Common myeloid progenitor, CD34-positive (primary cell): Measurements from ENCODE around the gene ITGAV.

Source experiments
- CTCF ChIA-PET: fragments of 350-600 bp; sonication (Branson Sonifier 250); formaldehyde crosslinking; loops from one replicate; lab custom pipeline; 2021; ENCODE audit warnings: antibody characterized with exemption; lab: Charles Lee
- POLR2A ChIA-PET: fragments of 350-600 bp; sonication (Branson Sonifier 250); formaldehyde crosslinking; loops from one replicate; lab custom pipeline; 2021; ENCODE audit warnings: antibody characterized with exemption; lab: Charles Lee
- DNase-seq, 3 donors: peaks; one replicate each; pipeline versions ENCODE4 v3.0.0 to v3.0.0-alpha.2; 2013
- H3K27ac ChIP-seq, 2 experiments: 1 replicate in 1 of 2; 2 replicates in 1 of 2; pipeline ENCODE4 v1.7.0; 2013; ENCODE audit warnings: inconsistent platforms in 2 of 2, low read length in 2 of 2, mild to moderate bottlenecking in 2 of 2, low read depth in 1 of 2, moderate library complexity in 1 of 2; ENCODE audit not compliant: severe bottlenecking in 2 of 2, insufficient read depth in 1 of 2, poor library complexity in 1 of 2
- H3K27me3 ChIP-seq, 5 experiments: replicated peaks in 2 of 5; 1 replicate in 3 of 5; 2 replicates in 2 of 5; pipeline versions ENCODE4 v1.6.1 to v1.7.0; 2013; ENCODE audit warnings: low read length in 4 of 5, mild to moderate bottlenecking in 2 of 5, moderate library complexity in 2 of 5, inconsistent platforms in 1 of 5; ENCODE audit not compliant: insufficient read depth in 5 of 5, control insufficient read depth in 4 of 5
- H3K36me3 ChIP-seq, 4 experiments: 1 replicate in 2 of 4; 2 replicates in 2 of 4; pipeline versions ENCODE4 v1.6.1 to v1.7.0; 2013; ENCODE audit warnings: low read length in 3 of 4, control low read depth in 1 of 4, mild to moderate bottlenecking in 1 of 4; ENCODE audit not compliant: control insufficient read depth in 4 of 4, insufficient read depth in 4 of 4
- H3K4me1 ChIP-seq, 4 experiments: 1 replicate in 3 of 4; 2 replicates in 1 of 4; pipeline versions ENCODE4 v1.6.1 to v1.7.1; 2013; ENCODE audit warnings: low read length in 3 of 4, mild to moderate bottlenecking in 3 of 4, control low read depth in 1 of 4, inconsistent platforms in 1 of 4, moderate library complexity in 1 of 4; ENCODE audit not compliant: control insufficient read depth in 4 of 4, insufficient read depth in 4 of 4; ENCODE audit errors: control extremely low read depth in 1 of 4
- H3K4me3 ChIP-seq, 7 experiments: 1 replicate in 4 of 7; 2 replicates in 3 of 7; pipeline versions ENCODE4 v1.5.1 to v1.7.0; 2013; ENCODE audit warnings: mild to moderate bottlenecking in 7 of 7, low read length in 6 of 7, moderate library complexity in 6 of 7, inconsistent platforms in 2 of 7, low read depth in 2 of 7, control low read depth in 1 of 7; ENCODE audit not compliant: insufficient read depth in 4 of 7, control insufficient read depth in 1 of 7; ENCODE audit errors: extremely low read depth in 1 of 7
- H3K9me3 ChIP-seq, 5 experiments: 1 replicate in 4 of 5; 2 replicates in 1 of 5; pipeline versions ENCODE4 v1.6.1 to v1.7.1; 2013; ENCODE audit warnings: low read length in 4 of 5, mild to moderate bottlenecking in 2 of 5, inconsistent platforms in 1 of 5, low read depth in 1 of 5, moderate library complexity in 1 of 5; ENCODE audit not compliant: control insufficient read depth in 4 of 5, insufficient read depth in 2 of 5; ENCODE audit errors: control extremely low read depth in 1 of 5
- WGBS: methylation state at CpG from one replicate; pipeline ENCODE4 v1.1.5; 2013; ENCODE audit not compliant: insufficient coverage; 5-methylcytosine and 5-hydroxymethylcytosine counted together

The ITGAV gene

GRCh38 chr2:186588421-186588820 lies 1.4 kb upstream of the ITGAV start:
- 97% methylated on average over 7 of the region's 9 CpGs for WGBS
- H3K4me1 ChIP-seq = peaks cover 7 to 20% (median 16%) of the 10 kb centered on the region in 4 experiments
- POLR2A ChIA-PET = no interaction called here

DNA sequence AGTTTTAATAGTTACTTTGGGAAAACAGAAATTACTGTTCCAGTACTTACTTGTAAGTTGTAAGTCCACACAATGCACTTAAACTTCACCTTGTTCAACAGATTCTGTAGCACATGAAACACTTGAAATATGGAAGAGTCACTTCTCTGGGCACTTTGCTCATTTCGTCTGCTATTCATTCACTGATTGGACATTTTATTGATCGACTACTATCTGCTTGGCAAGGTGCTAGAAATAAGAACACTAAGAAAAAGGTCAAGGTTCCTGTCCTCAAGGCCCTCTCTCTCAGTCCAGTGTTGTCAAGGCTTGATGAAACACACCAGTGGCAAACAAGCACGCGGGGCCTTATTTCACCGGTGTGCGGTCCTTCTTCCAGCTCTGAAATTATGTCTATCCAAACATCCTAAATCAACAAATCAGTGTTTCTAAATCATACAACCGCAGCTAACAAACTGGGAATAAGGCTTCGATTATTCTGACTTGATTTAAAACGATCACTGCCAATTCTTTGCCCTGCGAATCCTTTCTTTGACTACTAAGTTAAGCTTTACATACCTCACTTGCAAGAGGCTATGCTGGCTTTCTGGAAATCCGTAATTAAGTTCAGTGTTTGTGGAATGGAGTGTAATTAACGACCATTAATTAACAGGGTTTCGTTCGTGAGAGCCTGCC lies 780 bp upstream of the ITGAV start:
- Histone ChIP-seq H3K4me3 (peak overlapping the region; percentile 83 to 99 (median 93)), H3K9me3 (no peaks in the 10 kb centered on the region), H3K36me3 (no peaks in the 10 kb centered on the region), H3K27ac (peak overlapping the region; percentile 62 to 87), H3K4me1 (peaks cover 7 to 20% (median 16%) of the 10 kb centered on the region in 4 experiments), H3K27me3 (no peaks in the 10 kb centered on the region)
- ChIA-PET CTCF (interaction anchor here (0.8 to 2.0 kb wide), 7 partner anchors 10 to 72 kb away, joined by 3 to 8 read pairs (median 3); no protein-coding TSS in a partner anchor), POLR2A (interaction anchor here (0.5 kb wide), 1 partner anchor 68 kb away, joined by 3 read pairs; no protein-coding TSS in a partner anchor)
- DNase-seq = peak; percentile 9 to 18 (median 11)
- WGBS = 58% methylated on average over 11 of the region's 14 CpGs

More at GRCh38 chr2:186588421-186588820, 1.4 kb upstream of the ITGAV start:
- DNase-seq = no peak
- CTCF ChIA-PET = interaction anchor here (1.0 kb wide), 1 partner anchor 9 kb away, joined by 3 read pairs; no protein-coding TSS in a partner anchor
- no peak overlapping the region for H3K27ac ChIP-seq
- no peaks in the 10 kb centered on the region for H3K36me3 ChIP-seq
- H3K9me3 ChIP-seq = no peaks in the 10 kb centered on the region
- no peaks in the 10 kb centered on the region for H3K27me3 ChIP-seq
- H3K4me3 ChIP-seq = no peak overlapping the region

GRCh38 chr2:186590350-186590758 lies 498 bp downstream of the ITGAV start:
- POLR2A ChIA-PET = interaction anchor here (0.6 to 0.9 kb wide), 2 partner anchors 100 to 102 kb away, joined by 3 read pairs; no protein-coding TSS in a partner anchor
- CTCF ChIA-PET = interaction anchor here (0.7 to 2.0 kb wide), 3 partner anchors 18 to 73 kb away, joined by 3 to 8 read pairs (median 4); no protein-coding TSS in a partner anchor
- peak overlapping the region; percentile 62 to 87 for H3K27ac ChIP-seq
- WGBS = 0% methylated on average over 25 of the region's 32 CpGs
- H3K27me3 ChIP-seq = no peaks in the 10 kb centered on the region
- peak in 1 of 3 donors; percentile 5 for DNase-seq
- H3K36me3 ChIP-seq = no peaks in the 10 kb centered on the region
- peak overlapping the region; percentile 83 to 99 (median 93) for H3K4me3 ChIP-seq
- H3K4me1 ChIP-seq = peaks cover 7 to 20% (median 16%) of the 10 kb centered on the region in 4 experiments
- H3K9me3 ChIP-seq = no peaks in the 10 kb centered on the region

DNA sequence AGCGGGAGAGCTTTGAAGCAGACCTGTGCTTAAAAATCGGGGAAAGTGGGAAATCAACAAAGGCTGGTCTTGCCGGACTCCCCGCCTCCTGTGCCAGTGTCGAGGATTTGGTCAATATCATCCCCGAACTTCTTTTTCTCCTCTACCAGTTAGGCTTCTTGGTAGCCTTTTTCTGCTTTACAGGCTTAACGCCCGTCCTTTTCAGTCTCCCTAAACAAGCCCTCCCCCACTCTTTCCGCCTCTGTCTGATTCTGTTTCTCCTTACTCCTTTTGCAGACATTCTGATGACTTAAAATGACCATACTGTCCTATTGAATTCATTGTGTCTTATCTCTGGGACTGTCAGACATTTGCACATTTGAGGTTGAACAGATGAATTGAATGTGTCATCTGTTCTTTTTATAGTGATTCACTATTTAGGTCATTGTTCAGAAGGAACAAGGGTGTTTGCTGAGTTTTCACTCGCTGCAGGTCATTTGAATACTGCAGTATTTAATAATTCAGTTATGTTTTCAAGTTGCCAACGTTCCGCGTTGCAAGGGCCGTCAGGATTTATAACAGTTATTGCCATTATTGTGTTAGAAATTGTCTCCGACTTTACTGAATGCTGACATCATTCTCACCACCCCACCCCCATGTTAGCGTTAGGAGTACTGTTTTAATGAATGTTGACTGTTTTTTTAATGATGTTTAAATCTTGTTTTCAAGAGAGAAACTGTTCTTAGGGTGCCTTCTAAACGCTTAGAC lies 1.1 kb downstream of the ITGAV start:
- 0% methylated on average over 10 of the region's 17 CpGs for WGBS
- Histone ChIP-seq H3K9me3 (no peaks in the 10 kb centered on the region), H3K27me3 (no peaks in the 10 kb centered on the region), H3K4me3 (peak overlapping the region; percentile 83 to 99 (median 93)), H3K27ac (peak overlapping the region; percentile 1 to 87), H3K4me1 (peaks cover 7 to 20% (median 16%) of the 10 kb centered on the region in 4 experiments), H3K36me3 (no peaks in the 10 kb centered on the region)
- peak; percentile 26 to 70 (median 51) for DNase-seq
- ChIA-PET POLR2A (no interaction called here), CTCF (interaction anchor here (2.0 kb wide), 1 partner anchor 50 kb away, joined by 8 read pairs; no protein-coding TSS in a partner anchor)

- WGBS = no CpG with 5 or more reads among the region's 3 CpGs
- Histone ChIP-seq H3K36me3 (no peaks in the 10 kb centered on the region), H3K27ac (peak overlapping the region; percentile 1 to 87), H3K4me3 (peak overlapping the region in 6 of 7 experiments; percentile 83 to 99 (median 92)), H3K9me3 (no peaks in the 10 kb centered on the region), H3K27me3 (no peaks in the 10 kb centered on the region), H3K4me1 (peaks cover 7 to 20% (median 16%) of the 10 kb centered on the region in 4 experiments)
- ChIA-PET POLR2A (no interaction called here), CTCF (no interaction called here)
- DNase-seq = no peak
Measured at GRCh38 chr2:186591506-186591890, 1.6 kb downstream of the ITGAV start.

DNA sequence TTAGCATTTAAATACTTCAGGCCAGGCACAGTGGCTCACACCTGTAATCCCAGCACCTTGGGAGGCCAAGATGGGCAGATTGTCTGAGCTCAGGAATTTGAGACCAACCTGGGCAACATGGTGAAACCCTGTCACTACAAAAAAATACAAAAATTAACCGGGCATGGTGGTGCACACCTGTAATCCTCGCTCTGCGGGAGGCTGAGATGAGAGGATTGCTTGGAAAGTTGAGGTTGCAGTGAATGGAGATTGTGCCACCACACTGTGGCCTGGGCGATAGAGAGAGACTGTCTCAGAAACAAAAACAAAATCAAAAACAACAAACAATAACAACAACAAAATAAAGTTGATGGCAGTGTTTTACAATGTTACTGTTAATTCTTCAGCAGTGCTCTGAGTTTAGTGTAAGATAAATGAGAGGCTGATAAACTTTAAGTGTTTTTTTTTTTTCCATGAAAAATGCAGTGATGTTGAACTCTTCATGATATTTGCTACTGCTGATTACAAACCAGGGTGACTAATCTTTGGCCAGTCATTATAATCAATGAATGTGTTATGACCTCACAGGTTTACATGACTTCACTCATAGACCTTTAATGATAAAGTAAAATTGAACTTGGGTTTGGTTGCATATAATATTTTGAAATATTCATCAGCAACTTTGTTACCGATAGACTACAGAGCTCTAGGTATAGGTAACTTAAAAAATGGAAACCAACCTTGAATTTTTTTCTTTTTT lies 2.5 kb downstream of the ITGAV start:
- H3K27ac ChIP-seq = no peak overlapping the region
- H3K27me3 ChIP-seq = no peaks in the 10 kb centered on the region
- peak overlapping the region in 1 of 7 experiments; percentile 98 for H3K4me3 ChIP-seq
- WGBS = no CpG with 5 or more reads among the region's 5 CpGs
- DNase-seq = no peak
- no peaks in the 10 kb centered on the region for H3K36me3 ChIP-seq
- H3K9me3 ChIP-seq = no peaks in the 10 kb centered on the region
- peaks cover 7 to 20% (median 16%) of the 10 kb centered on the region in 4 experiments for H3K4me1 ChIP-seq
- POLR2A ChIA-PET = no interaction called here
- CTCF ChIA-PET = interaction anchor here (1.0 kb wide), 1 partner anchor 84 kb away, joined by 3 read pairs; no protein-coding TSS in a partner anchor
